Fibroblast of villous mesenchyme (primary cell): ENCODE data around the gene TNFSF18. TPM values are rescaled to one million over a fixed set of nuclear protein-coding genes. Genes with fewer than 3 reads are reported as not detected.
A peak's percentile ranks its signal among the peaks of the same experiment; 100 is the strongest.

ENCODE experiments used
- DNase-seq: peaks from one replicate; pipeline ENCODE4 v3.0.0-alpha.2; 2010; ENCODE audit warnings: low read depth
- H3K4me3 ChIP-seq: 2 replicates; pipeline ENCODE4 v1.5.1; 2011; ENCODE audit warnings: low read depth, mild to moderate bottlenecking, low read length
- total RNA-seq: library from RNA; depleted of rRNA; stranded (reverse); fragments of >200 nt; gene quantifications from 2 replicates; pipeline ENCODE4 v1.2.3, GENCODE V29; 2012
- TF ChIP-seq, protein P1 (sequence below): IDR thresholded peaks from 2 replicates; pipeline ENCODE4 v1.5.1; 2012; ENCODE audit warnings: low read depth, mild to moderate bottlenecking, low read length; ENCODE audit not compliant: insufficient read depth

The TNFSF18 gene
- total RNA-seq, 1 donor = 11.2 TPM

DNA sequence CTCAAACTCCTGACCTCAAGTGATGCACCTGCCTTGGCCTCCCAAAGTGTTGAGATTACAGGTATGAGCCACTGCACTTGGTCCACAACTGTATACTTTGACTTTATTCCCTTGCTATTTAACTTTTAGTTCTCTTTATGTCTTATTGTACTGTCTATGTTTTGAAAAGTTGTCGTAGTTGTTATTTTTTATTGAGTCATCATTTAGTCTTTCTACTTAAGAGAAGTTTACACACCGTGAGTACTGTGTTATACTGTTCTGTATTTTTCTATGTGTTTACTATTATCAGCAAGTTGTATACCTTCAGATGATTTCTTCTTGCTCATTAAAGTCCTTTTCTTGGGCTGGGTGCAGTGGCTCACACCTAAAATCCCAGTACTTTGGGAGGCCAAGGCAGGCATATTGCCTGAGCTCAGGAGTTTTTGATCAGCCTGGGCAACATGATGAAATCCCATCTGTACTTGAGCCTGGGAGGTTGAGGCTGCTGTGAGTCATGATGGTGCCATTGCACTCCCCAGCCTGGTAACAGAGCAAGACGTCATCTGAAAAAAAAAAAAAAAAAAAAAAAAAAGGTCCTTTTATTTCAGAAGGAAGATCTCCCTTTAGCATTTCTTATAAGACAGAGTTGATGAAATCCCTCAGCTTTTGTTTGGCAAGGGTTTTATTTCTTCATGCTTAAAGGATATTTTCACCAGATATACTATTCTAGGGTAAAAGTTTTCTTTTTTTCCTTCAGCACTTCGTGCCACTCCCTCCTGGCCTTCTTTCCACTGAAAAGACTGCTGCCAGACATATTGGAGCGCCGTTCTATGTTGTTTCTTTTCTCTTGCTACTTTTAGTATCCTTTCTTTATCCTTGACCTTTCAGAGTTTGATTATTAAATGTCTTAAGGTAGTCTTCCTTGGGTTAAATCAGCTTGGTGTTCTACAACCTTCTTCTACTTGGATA is 47.6 kb downstream of the TNFSF18 start:
- TF ChIP-seq, protein P1, sequence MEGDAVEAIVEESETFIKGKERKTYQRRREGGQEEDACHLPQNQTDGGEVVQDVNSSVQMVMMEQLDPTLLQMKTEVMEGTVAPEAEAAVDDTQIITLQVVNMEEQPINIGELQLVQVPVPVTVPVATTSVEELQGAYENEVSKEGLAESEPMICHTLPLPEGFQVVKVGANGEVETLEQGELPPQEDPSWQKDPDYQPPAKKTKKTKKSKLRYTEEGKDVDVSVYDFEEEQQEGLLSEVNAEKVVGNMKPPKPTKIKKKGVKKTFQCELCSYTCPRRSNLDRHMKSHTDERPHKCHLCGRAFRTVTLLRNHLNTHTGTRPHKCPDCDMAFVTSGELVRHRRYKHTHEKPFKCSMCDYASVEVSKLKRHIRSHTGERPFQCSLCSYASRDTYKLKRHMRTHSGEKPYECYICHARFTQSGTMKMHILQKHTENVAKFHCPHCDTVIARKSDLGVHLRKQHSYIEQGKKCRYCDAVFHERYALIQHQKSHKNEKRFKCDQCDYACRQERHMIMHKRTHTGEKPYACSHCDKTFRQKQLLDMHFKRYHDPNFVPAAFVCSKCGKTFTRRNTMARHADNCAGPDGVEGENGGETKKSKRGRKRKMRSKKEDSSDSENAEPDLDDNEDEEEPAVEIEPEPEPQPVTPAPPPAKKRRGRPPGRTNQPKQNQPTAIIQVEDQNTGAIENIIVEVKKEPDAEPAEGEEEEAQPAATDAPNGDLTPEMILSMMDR = no peak
- peak; percentile 82 for DNase-seq
- no peak overlapping the region for H3K4me3 ChIP-seq

DNA sequence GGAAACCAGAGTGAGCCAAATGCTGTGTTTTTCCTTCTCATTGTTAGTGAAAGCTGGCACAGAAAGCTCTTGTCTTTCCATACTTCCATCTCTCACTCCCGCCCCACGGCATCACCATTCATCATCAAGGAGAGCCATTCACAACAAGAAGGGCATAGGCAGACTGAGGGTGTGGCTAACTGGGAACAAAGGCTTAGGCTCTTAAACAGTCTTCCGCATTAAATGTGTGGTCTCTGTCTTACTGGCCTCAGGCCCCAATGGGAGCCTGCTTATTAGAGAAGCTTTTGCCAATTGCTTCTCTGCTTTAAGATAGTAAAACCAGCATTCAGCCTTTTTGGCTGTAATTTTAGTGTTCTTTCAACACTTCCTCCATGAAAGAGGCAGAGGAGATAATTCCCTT is 51.4 kb downstream of the TNFSF18 start:
- H3K4me3 ChIP-seq = no peak overlapping the region
- TF ChIP-seq, protein P1 = no peak
- no peak for DNase-seq

DNA sequence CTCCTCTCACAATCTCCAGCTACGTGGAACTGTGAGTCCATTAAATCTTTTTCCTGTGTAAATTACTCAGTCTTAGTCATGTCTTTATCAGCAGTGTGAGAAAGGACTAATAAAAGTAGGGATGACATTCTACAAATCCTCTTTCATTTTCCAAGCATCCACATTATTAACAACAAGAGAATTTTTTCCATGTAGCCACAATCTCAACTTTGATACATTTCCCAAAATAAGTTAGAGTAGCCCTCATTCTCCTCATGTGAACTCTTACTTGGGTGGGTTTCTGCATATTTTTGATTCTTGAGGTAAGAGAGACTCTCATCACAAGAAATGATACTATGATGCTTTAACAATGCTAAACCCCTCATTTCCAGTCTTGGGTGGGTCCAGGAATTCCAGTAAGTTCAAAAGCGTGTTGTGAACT is 52.8 kb downstream of the TNFSF18 start:
- peak; percentile 72 for DNase-seq
- H3K4me3 ChIP-seq = no peak overlapping the region
- TF ChIP-seq, protein P1 = no peak

DNA sequence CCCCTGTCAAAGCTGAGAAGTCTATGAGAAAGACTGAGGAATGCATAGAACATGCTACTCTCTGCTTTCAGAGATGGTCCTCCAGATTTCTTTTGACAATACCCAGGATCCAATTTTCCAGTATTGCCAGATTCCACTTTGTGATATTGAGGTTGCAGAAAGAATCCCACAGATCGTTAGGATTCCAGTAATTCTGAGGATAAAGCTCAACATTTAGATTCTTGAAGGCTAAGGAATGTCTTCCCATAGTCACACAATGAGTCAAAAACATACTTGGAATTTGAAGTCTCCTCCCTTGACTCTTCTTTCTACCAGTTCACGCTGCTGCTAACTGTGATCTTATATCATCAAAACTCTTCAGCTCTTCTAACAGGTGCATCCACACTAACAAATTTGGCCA is 57.1 kb downstream of the TNFSF18 start:
- TF ChIP-seq, protein P1 = no peak
- peak; percentile 45 for DNase-seq
- H3K4me3 ChIP-seq = no peak overlapping the region

DNA sequence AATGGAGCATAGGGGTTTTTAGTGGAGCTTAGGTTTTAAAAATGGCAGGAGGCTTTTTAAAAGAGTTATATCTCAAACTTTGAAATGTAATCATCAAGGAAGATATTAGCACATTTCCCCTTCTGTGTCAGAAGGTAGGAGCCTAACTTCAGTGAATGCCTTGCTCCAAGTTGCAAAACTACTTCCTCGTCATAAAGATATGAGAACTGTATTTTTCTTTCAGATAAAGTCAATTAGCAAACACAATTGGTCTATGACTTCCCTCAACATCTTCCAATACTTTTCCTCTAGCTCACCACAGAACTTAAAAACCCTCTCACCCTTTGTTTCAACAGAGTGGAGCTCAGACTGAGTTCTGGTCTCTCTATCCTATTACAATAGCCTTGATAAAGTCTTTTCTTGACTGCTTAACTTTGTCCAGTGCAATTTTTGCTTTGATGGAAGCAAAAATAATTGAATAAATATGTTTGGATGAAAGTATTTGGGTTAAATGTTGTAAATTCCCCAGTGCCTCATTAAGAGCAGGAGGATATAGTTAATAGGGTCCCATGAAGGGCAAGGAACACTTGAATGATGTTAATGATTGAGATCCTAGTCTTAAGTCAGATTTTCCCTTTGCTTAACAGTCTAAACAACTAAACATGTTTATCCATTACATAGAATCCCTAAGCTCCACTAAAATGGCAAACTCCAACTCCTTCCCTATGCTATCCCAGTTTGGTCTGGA is 58.9 kb downstream of the TNFSF18 start:
- DNase-seq = no peak
- TF ChIP-seq, protein P1 = no peak
- H3K4me3 ChIP-seq = no peak overlapping the region

DNA sequence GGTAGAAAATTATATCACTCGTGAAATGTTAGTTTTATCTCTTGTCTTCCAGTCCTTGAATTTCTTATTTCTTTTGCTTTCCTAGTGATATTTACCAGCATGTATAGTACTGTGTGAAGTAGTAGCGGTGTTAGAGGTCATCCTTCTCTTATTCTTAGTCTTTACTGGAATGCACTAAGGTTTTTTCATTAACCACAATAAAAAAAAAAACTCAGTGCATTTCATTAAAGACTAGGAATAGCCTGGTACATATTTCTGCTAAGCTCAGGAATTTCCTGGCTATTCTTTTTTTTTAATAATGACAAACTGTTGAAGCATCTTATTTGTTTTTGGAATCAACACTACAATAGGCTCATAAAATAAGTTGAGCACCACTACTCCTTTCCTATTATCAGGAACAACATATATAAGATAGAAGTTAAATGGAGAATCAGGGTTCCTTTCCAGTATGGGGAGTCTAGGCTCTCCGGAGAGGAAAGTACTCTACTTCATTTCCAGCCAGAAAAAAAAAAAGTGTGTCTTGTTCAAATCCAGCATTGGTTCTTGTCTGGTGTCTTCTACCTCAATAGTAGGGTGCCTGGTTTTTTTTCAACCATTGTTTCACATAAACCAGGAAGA is 60.0 kb downstream of the TNFSF18 start:
- peak; percentile 56 for DNase-seq
- TF ChIP-seq, protein P1 = no peak

More for the DNA sequence above, 60.0 kb downstream of the TNFSF18 start:
- H3K4me3 ChIP-seq = no peak overlapping the region

Other genes with a start within 250 kb of the TNFSF18 start
- 45.1 and 127 TPM in 2 replicates for gene TNFSF4, start 156.4 kb upstream of the TNFSF18 start, total RNA-seq